Astrocyte of the spinal cord (primary cell): Measurements from ENCODE around the gene WDFY4.

Experiments used
- DNase-seq: peaks from one replicate; pipeline ENCODE4 v3.0.0; 2011; ENCODE audit warnings: low read depth, low spot score
- H3K4me3 ChIP-seq: 2 replicates; pipeline ENCODE4 v1.5.1; 2011; ENCODE audit warnings: low read depth, mild to moderate bottlenecking, low read length, moderate library complexity
- CTCF ChIP-seq: IDR thresholded peaks from 2 replicates; pipeline ENCODE4 v1.5.1; 2012; ENCODE audit warnings: low read depth, mild to moderate bottlenecking, low read length, inconsistent platforms
- in situ Hi-C: cut with HindIII; loops from 2 replicates; pipeline ENCODE4 v1.10.0; 2017; ENCODE audit warnings: low sequenced_read_pairs

The WDFY4 gene

GRCh38 chr10:48878091-48878490 is 193.4 kb downstream of the WDFY4 start:
- H3K4me3 ChIP-seq: no peak overlapping the region
- in situ Hi-C loops: no loop called here
- TF ChIP-seq CTCF: no peak
- no peak for DNase-seq

DNA sequence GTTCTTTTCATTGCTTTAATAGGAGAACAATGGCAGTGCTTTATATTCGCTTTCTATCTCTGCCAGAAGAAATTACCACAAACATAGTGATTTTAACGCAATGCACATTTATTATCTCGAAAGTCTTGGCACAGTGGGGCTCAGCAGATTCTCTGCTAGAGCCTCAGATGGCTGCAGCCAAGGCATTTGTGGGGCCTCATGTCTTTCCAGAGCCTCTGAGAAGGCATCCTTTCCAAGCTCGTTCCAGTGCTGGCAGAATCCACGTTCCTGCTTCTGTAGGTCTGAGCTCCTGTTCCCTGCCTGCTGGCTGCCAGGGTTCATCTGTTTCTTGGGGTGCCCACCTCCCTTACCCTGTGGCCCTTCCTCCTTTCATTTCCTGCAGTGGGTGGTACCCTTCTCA is 194.8 kb downstream of the WDFY4 start:
- no peak for TF ChIP-seq CTCF
- in situ Hi-C loops: no loop called here
- no peak overlapping the region for H3K4me3 ChIP-seq
- no peak for DNase-seq

- no peak for DNase-seq
Measured at GRCh38 chr10:48880016-48880705, 195.5 kb downstream of the WDFY4 start.

GRCh38 chr10:48881937-48882336 is 197.3 kb downstream of the WDFY4 start:
- no peak for TF ChIP-seq CTCF
- H3K4me3 ChIP-seq: no peak overlapping the region
- in situ Hi-C loops: no loop called here
- DNase-seq: no peak

More at GRCh38 chr10:48880016-48880705, 195.5 kb downstream of the WDFY4 start:
- TF ChIP-seq CTCF: no peak
- in situ Hi-C loops: no loop called here
- H3K4me3 ChIP-seq: no peak overlapping the region

DNA sequence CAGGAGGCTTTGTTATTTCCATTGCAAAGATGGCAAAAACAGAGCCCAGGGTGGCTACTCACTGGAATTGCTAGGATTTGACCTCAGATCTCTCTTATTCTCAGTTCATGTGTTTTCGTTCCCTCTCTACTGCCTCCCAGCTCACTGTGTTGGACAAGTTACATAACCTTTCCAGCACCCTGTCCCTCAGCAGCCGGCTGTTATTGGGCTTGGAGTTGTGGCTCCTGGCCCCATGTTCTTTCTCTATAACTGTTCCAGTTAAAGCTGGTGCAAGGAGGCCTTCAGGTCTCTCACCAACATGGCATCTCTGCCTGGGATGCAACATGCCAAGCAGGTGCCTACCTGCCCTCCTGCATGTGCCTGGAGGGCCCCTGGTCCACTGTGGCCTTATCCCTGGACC is 198.2 kb downstream of the WDFY4 start:
- in situ Hi-C loops: no loop called here
- H3K4me3 ChIP-seq: no peak overlapping the region
- TF ChIP-seq CTCF: no peak
- no peak for DNase-seq

- in situ Hi-C loops: no loop called here
Measured at GRCh38 chr10:48883701-48884100, 199.0 kb downstream of the WDFY4 start.

More at GRCh38 chr10:48883701-48884100, 199.0 kb downstream of the WDFY4 start:
- no peak for TF ChIP-seq CTCF
- DNase-seq: no peak
- H3K4me3 ChIP-seq: no peak overlapping the region
